T follicular helper cell (primary cell): ENCODE results near the gene ZNF112.
"Not testable (repeated sequence)": the region's sequence is repeated elsewhere in the genome, so short reads cannot be mapped to it uniquely, and the experiment has no call there.

Experiments used
- DNase-seq: peaks from one replicate; pipeline ENCODE4 v3.0.0-alpha.2; 2020; ENCODE audit warnings: low read depth
- total RNA-seq, 2 experiments: gene quantifications; one replicate each; lab custom pipeline; 2026; lab: John Stamatoyannopoulos, UW

Gene ZNF112
- total RNA-seq, result 0.17 to 0.30 reads per million in 2 experiments

DNA sequence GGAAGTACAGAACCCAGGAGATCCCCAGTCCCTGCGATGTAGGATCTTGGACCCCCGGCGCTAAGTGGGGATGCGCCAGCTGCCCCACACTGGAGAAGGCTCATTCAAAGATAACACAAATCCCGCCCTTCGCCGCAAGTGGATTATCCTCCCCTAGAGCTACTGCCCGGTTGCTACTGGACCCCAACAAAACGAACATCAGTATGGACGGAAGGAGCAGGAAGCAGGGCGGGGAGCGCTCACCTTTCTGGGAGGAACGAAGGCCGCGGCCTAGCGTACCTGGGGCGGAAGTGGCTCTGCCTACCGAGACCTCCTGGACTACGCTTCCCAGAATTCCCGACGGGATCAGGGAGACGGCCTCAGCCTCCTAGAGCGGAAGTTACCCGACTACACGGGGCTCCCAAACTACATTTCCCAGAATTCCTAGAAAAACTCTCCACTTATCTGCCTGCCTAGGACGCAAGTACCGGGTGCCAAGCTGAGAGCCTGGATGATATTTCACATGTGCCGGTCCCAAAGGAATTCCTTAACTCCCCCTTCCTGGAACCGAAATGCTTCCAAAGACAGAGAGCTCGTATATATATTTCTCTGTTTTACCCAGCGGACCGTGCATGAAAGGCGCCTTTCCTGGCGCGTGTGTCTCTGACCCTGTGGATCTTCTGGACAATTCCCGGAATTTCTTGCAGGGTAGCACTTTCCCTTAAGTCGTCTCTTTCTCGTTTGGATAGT, at the start of gene ZNF112:
Gene ZNF112, minus strand, starts transcription at position 298 of the 729 bp plus-strand sequence. CDS start 16,141 bp downstream, outside the sequence.
- no peak for DNase-seq

DNA sequence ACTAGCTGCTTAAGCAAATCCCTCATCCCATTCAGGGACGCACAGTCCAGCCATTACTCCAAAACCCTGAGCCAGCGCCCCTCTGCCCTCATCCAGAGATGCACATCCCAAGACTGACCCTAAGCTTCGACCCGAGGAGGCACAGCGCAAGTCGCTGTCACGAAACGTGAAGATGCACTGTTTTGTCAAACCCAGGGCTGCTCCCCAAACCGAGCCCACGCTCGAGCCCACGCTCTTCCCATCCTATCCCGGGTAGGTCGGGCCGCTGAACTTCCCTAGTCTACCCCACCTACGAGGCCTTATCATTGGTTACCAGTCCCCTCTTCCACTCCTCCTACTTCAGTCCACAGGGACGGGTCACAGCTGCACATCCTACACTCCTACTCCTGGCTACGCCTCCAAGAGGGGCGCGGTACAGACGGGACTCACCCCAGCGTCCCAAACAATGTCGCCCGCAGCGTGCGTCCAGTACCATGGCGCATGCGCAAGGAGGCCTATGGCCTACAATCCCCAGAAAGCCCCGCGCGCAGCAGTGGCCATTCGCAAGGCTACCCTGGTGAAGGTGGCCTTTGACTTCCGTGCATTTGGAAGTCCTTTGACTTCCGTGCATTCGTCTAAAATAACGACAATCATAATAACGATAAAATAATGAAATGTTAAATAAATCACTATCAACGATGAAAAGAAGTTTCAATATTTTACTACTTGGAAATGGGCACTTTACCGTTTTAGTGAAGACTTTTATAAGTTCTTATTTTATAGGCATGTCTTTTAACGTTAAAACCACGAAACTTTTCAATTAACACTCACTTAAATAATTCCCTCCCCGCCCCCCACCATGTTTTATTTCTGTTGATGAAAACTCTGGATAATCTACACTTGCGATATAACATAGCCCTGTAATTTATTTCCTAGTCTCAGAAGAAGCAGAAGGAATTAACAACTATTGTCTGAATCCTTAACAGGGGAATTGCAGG, 44.9 kb upstream of the ZNF112 start, which contains the start of gene ZNF285:
Gene ZNF285, minus strand, starts transcription at position 470 of the 977 bp plus-strand sequence. CDS start 4,395 bp downstream, outside the sequence.
- DNase-seq, result peak; percentile 36

DNA sequence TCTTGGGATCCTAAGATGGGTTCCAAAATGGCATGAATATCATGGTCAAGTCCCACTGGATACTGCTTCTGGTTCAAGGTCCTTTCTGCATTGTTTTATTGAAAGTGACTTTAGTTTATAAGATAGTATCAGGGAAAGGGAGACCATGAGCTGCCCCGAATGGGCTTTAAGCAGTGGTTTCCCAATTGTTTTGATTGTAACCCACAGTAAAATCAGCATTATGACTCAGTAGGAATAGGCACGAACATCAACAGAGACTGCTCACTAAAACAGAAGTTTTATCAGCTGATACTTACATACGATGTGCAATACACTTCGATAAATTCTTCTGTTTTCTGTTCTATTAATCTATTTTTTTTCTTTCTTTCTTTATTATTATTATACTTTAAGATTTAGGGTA, 32.8 kb upstream of the ZNF112 start:
- DNase-seq, result not testable (repeated sequence)

DNA sequence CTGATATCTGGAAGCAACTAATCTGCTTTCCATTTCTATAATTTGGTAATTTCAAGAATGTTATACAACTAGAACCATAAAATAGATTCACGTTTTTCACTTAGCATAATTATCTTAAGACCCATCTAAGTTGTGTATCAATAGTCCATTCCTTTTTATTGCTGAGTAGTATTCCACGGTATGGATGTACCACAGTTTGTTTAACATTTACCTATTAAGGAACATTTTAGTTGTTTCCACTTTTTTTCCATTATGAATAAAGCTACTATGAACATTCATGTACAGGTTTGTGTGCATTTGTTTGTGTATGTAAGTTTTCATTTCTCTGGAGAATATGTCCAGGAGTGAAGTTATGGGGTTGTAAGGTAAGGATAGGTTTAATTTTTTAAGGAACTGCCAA, 18.3 kb upstream of the ZNF112 start:
- no peak for DNase-seq

DNA sequence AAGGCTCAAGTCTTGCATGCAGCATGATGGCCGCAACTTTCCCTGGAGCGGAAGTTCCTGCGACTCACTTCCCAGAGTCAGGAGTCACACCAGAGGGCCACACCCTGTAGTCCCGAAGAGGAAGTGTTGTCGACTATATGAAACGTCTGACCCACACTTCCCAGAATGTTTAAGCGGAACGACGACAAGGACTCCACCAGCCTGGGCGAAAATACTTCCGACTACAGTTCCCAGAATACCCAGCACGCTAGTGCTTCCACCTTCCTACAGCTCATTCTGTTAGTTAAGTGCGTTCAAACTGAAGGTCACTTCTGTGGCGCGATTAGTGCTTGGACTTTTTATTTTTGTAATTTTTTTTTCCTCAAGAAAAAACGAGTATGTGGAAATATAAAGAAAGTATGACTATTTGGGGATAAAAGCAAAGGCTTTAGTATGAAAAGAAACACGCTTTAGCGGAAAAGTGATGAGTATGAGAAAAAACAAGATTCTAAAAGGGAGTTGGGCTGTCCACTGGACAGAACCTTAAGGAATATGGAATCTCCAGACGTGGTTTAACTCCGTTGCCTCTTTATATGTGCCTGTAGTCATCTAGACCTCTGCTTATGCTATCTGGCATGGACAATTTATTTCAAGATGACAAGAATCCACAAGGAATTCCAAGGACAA, 15.5 kb upstream of the ZNF112 start:
- DNase-seq, result no peak

DNA sequence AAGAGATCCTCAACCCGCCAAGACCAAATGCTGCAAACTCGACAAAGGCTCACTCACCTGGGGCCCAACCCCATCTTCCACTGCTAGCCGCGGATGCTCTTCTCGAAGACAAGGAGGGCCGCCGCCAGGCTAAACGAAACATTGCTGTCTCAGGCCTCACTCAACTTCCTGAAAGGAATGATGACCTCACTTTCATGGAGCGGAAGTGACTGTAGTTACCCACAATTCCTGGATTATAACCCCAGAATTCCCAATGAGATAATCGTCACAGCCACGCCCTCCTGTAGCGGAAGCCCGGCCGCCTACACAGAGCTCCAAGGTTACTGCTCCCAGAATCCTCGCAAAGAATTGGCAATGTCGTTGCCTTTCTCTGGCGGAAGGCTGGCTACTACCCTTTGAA, 10.5 kb upstream of the ZNF112 start:
- DNase-seq, result no peak

DNA sequence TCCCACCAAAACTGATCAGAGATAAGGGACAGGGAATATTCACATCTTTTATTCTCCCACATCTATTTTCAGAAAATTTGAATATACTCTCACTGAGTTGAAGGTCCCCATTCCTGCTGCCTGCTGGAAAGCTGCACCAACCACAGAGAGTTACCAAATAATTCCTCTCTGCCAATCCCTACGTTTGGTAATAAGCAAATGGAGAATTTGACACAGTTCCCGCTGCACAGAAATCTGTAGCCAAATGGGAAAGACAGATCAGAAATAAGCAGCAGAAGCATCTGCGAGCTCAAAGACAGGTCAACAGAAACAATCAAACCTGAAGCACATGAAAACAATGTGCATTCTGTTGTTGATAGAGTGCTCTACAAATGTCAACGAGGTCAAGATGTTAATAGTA, 9.9 kb downstream of the ZNF112 start:
- DNase-seq, result no peak

DNA sequence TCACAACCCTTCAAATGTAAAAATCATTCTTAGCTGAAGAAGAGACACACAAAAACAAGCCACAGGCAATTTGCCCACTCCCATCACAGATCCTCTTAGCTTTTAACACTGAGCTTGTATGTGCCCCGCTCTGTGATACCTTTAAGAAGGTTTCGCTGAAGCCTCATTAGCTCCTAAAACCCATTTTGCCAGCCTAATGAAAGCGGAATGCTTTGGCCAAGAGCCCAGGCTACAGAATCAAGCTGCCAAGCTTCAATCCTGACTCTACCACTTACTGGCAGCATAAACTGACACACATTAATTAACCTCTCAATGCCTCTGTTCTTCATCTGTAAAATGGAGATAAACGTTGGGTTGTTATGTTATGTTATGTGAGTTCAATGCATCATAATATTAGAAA, 10.5 kb downstream of the ZNF112 start:
- DNase-seq, result no peak

DNA sequence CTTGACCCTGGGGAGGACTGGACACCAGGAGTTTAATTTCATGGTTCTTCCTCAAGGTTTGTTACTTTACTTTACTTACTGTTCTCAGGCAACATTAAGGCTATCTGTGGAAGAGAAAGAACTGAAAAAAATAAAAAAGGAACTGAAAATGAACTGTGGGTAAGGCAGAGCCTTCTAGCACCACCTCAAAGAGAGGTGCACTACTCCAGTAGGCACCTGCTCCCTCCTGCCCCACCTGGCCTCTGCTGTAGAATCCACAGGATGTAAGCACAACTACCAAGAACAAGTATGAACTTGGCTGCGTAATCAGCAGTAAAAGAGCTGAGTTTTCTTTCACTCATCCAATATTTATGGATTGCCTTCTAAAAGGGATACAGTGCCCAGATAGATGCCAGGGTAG, 12.2 kb downstream of the ZNF112 start:
- no peak for DNase-seq

DNA sequence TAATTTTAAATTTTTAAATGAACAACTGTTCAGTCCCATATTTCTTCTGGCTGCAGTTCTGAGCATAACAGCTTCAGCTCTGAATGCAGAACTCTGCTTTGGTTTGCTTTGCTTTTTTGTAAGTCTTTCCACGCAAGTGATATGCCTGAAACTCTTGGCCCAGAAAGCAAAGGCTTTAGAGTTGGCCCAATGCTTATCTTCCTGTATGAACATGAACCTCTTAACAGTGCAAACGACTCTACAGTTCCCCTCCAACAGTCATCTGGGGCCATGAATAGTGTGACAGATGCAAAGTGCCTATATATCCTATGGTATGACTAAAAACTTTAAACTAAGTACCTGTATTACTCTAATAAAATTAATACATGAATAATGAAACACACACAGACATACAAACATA, 14.7 kb downstream of the ZNF112 start:
- no peak for DNase-seq

DNA sequence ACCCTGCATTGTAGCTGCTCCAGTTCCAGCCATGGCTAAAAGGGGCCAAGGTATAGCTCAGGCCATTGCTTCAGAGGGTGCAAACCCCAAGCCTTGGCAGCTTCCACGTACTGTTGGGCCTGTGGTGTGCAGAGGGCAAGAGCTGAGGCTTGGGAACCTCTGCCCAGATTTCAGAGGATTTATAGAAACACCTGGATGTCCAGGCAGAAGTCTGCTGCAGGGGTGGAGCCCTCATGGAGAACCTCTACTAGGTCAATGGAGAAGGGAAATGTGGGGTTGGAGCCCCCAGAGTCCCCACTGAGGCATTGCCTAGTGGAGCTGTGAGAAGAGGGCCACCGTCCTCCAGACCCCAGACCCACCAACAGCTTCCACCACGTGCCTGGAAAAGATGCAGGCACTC, 21.8 kb downstream of the ZNF112 start:
- not testable (repeated sequence) for DNase-seq

DNA sequence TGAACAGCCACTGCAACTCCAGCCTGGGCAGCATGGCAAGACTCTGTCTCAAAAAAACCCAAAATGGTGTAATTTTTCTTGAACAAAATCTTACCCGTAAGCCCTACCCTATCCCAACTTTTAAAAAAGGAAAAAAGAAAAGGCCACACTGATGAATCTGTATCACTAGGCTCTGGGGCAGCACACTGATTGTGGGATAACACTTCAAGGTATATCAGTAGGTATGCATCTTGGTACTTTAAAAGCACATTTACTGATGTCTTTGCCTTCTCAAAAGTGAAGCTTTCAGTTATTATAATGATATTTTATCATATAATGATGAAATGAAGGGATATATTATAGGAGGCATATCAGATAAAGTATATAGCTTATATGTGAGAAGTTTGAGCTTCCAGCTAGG, 24.3 kb downstream of the ZNF112 start:
- no peak for DNase-seq

DNA sequence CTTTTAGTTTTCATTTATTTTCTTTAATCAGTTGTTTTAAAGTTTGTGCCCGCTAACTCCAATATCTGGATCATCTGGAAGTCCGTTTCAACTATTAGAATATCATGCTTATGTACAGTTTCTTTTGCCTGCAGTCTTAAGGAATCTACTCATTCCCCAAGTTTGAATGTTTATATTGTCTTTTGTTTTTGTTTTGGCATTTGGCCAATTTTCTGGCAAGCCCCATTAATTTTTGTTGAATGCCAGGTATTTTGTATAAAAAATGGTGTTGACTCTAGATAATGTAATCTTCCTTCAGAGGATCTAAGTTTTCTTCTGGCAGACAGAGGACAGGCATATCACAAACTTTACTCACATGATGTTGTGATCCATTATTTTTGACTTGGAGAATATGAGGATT, 40.6 kb downstream of the ZNF112 start:
- DNase-seq, result no peak

DNA sequence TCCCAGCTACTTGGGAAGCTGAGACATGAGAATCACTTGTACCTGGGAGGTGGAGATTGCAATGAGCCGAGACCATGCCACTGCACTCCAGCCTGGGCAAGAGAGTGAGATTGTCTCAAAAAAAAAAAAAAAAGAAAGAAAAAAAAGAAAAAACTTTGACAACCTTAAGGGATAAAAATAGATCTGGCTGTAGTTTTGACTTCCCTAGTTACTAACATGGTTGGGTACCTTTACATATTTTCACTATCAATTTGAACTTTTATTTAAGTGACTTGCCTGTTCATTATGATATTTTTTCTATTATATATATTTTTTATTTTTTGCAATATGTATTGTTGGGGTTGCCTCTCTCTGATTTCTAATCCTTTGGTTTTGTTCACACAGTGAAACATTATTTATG, 43.2 kb downstream of the ZNF112 start:
- DNase-seq, result no peak

DNA sequence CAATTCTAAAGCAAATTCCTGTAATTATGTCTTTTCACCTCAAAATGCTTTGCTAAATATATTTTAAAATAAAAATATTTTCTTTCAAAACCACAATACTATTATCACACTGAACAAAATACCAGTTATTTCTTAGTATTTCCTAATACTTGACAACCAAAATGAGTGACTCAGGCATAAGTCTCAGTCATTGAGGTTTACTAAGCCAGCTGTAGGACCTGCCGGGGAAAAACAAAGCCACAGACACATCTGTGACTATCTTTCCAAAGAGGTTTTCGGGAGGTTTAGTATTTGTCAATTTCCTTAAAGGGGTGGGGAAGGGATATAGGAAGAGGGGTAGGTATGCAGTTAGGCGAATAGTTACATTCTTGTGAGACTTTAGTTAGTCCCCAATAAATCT, 48.5 kb downstream of the ZNF112 start:
- no peak for DNase-seq

DNA sequence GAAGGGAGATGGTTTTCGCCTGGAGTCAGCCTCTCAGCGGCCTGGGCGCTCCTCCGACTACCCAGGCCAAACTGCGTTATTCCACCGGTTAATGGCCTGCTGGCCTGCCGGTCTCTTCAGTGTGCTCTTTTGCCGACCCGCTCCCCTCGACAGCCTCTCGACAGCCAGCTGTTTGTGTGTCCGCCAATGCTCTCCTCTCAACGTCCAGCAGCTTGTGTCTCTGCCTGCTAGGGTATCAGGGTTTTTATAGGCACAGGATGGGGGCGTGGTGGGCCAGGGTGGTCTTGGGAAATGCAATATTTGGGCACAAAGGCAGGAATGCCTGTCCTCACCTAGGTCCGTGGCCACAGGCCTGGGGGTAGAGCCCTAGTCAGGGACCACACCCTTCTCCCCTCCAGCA, 50.2 kb downstream of the ZNF112 start:
- no peak for DNase-seq

DNA sequence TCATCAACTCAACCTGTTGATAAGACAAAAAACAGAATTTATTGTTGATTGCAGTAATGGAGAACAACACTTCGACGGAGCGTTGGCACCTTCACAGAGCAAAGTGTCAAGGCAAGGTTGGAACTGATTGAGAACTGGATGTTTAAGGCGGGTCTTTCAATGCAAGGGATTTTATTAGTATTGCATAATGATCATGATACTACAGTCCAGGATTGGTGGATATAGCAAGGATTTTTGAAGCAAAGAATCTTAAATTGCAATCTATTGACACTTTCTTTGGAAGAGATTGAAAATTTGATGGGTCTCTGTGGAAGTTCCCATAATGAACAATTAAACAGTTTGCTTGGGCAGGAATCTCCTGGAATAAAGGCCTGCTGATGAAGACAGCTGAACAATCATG, 51.0 kb downstream of the ZNF112 start:
- DNase-seq, result no peak

DNA sequence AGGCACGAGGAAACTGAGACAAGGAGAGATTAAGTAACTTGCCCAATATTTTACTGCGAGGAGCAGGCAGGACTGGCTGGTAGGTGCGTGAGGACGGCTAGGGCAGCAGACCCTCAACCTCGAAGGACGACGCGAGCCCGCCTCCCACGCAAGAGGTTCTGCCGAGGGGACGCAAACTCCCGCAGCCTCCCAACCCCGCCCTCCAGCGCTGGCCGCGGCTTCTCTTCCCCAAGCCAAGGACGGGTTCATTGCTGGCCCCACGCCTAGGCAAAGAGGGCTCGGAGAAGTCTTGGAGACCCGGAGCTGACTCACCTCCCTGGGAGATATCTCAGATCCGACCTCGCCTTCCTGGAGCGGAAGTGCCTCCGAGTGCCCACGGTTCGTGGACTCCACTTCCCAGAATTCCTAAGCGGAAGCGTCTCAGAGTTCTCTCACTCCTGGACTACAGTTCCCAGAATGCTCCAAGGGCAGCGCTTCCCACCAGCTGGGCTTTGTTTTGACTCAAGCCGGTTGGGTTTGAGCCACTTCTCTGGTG, 51.8 kb downstream of the ZNF112 start, which contains the start of gene ZNF235:
Gene ZNF235, minus strand, starts transcription at position 367 of the 535 bp plus-strand sequence. CDS start 1,621 bp downstream, outside the sequence.
- DNase-seq, result peak; percentile 44

DNA sequence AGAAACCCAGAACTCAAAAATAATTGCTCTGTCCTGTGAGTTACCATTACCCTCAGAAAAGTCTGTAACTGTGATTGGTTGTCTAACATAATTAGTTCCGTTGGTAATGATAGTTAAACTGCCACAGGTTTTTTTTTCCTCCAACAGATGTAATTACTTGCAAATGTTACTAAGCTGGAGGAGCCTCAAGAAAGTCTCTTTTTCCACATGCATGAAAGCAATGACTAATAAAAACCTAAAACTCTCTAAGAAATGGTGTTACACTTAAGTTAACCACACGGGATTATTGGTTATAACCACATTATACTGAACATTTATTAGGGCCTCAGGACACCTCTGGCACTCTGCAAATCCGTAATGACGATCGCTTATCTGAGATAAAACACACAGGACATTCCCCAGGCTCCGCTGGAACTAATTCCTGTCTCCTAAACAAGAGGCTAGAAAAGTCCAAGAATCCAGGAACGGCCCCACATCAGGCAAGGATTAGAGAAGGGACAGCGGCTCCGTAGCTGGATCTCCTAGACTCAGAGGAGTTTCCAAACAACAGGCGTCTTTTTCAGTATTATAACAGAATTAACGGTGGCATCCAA, 52.4 kb downstream of the ZNF112 start:
- no peak for DNase-seq

DNA sequence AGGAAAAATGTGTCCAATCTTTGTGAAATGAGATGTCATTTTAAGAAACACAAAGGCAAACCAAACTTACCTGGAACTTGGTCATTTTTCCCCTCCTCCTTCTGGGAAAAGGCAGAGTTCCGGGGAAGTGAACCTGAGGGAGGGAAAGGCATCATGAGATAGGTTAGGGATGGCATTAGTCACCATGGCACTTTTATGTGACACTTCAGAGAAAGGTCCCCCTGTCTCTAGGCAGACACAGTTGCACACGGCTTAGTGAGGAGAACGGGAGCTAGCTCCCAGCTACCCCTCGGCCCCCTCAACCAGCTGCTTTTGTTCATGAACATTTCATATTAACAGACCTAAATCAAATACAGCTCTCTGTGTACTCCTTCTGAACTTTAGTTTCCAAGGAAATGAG, 53.2 kb downstream of the ZNF112 start:
- no peak for DNase-seq

DNA sequence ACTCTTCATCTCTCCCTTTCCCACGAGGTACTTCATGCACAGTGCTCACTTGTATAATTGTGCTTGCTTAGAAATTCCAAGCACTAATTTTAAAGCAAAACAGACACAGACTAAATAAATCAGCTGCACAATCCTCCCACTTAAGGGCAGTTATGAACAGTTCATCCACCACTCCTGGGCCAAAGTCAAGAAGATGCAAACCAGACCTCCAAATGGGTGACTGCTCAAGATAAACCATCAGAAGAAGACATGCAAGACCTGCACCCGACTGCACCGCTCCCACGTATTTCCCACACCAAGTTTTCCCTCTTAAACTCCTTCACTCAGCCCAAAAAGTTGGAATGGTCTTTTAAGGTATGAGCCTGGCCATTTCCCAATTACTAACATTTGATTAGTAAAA, 71.5 kb downstream of the ZNF112 start:
- DNase-seq, result no peak
